CD4-positive, alpha-beta T cell treated with Interleukin-2 at 100 ng/mL for 4 hours (primary cell): ENCODE data around the gene LRCH2.

Source experiments
- DNase-seq: peaks from one replicate; pipeline ENCODE4 v3.0.0-alpha.2; 2020; ENCODE audit warnings: low spot score

Gene LRCH2

GRCh38 chrX:115204040-115204439 lies 29.9 kb downstream of the LRCH2 start:
- no peak for DNase-seq

- DNase-seq: no peak
Observed at GRCh38 chrX:115192244-115192700, 41.6 kb downstream of the LRCH2 start.

- DNase-seq: no peak
Observed at GRCh38 chrX:115191490-115192243, 42.2 kb downstream of the LRCH2 start.

GRCh38 chrX:115190636-115191489 lies 43.0 kb downstream of the LRCH2 start:
- no peak for DNase-seq

- no peak for DNase-seq
Observed at GRCh38 chrX:115189646-115190635, 44.0 kb downstream of the LRCH2 start.

- DNase-seq: no peak
Observed at GRCh38 chrX:115189110-115189509, 44.8 kb downstream of the LRCH2 start, which contains the start of gene RBMXL3. Gene RBMXL3, plus strand, starts transcription at chrX:115189410. Its CDS starts 32 bp downstream, at chrX:115189442.

GRCh38 chrX:115183980-115184379 lies 49.9 kb downstream of the LRCH2 start:
- DNase-seq: no peak

- DNase-seq: no peak
Observed at GRCh38 chrX:115178473-115178872, 55.4 kb downstream of the LRCH2 start.

- no peak for DNase-seq
Observed at GRCh38 chrX:115177932-115178331, 56.0 kb downstream of the LRCH2 start.

GRCh38 chrX:115174548-115174947 lies 59.3 kb downstream of the LRCH2 start:
- no peak for DNase-seq

- no peak for DNase-seq
Observed at GRCh38 chrX:115173181-115173580, 60.7 kb downstream of the LRCH2 start.

GRCh38 chrX:115147220-115147619 lies 86.7 kb downstream of the LRCH2 start:
- no peak for DNase-seq

- no peak for DNase-seq
Observed at GRCh38 chrX:115142057-115142456, 91.8 kb downstream of the LRCH2 start.

GRCh38 chrX:115138040-115138439 lies 95.9 kb downstream of the LRCH2 start:
- no peak for DNase-seq

GRCh38 chrX:115134382-115134781 lies 99.5 kb downstream of the LRCH2 start:
- no peak for DNase-seq

GRCh38 chrX:115112411-115112810 lies 121.5 kb downstream of the LRCH2 start:
- DNase-seq: no peak

GRCh38 chrX:115098897-115099296 lies 135.0 kb downstream of the LRCH2 start:
- no peak for DNase-seq

GRCh38 chrX:115093191-115093590 lies 140.7 kb downstream of the LRCH2 start:
- no peak for DNase-seq

GRCh38 chrX:115089419-115089818 lies 144.5 kb downstream of the LRCH2 start:
- no peak for DNase-seq

- no peak for DNase-seq
Observed at GRCh38 chrX:115068896-115069295, 165.0 kb downstream of the LRCH2 start.

- DNase-seq: no peak
Observed at GRCh38 chrX:115067812-115068211, 166.1 kb downstream of the LRCH2 start.

GRCh38 chrX:115065304-115065703 lies 168.6 kb downstream of the LRCH2 start:
- DNase-seq: no peak
